Measurements from ENCODE around the gene GPT2. TPM values are rescaled to one million over a fixed set of nuclear protein-coding genes. Genes with fewer than 3 reads are reported as not detected.

GPT2 gene
- total and polyA plus RNA-seq, 2 donors (not counting 1 experiment from before 2014, with no cell fraction given): 5.8 to 16.3 TPM

DNA sequence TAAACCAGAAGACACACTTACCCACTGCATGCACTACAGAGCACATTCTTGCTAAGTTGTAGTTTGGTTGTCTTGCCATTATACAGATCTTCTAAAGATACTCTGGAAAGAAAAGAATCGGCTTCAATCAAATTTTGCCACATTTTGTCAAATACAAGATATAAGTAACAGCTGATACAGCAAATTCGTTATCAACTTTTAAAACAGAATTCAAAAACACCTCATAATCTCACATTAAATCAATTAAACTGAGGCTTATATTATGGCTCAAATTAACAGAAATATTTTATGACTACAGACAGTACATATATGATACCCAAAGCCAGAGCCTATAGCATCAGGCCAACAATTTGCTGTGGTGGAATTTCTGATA is 83.9 kb downstream of the GPT2 start:
- H3K4me1 ChIP-seq (ENCODE audit: control insufficient read depth, extremely low read depth, insufficient read depth, low read length): no peaks in the 10 kb centered on the region
- no peaks in the 10 kb centered on the region for H4K20me1 ChIP-seq (ENCODE audit: control insufficient read depth, extremely low read depth, insufficient read depth, low read length)
- H3K9me3 ChIP-seq (ENCODE audit: control insufficient read depth, insufficient read depth, low read depth, low read length): no peaks in the 10 kb centered on the region
- no peak overlapping the region for H2AFZ ChIP-seq (ENCODE audit: low read length)
- H3K36me3 ChIP-seq (ENCODE audit: control insufficient read depth, insufficient read depth, low read length): peaks cover 7% of the 10 kb centered on the region
- no peak overlapping the region for H3K4me3 ChIP-seq (replicated peaks in 1 of 4; ENCODE audit: control extremely low read depth in 1 of 4, insufficient read depth in 1 of 4, low read depth in 3 of 4, low read length in 4 of 4)
- no peak overlapping the region for H3K9ac ChIP-seq (ENCODE audit: insufficient read depth, low read length)
- TF ChIP-seq EZH2 (IDR thresholded peaks at IDR 0.05; ENCODE audit: low read length, missing control alignments): no peak
- TF ChIP-seq, protein P1, sequence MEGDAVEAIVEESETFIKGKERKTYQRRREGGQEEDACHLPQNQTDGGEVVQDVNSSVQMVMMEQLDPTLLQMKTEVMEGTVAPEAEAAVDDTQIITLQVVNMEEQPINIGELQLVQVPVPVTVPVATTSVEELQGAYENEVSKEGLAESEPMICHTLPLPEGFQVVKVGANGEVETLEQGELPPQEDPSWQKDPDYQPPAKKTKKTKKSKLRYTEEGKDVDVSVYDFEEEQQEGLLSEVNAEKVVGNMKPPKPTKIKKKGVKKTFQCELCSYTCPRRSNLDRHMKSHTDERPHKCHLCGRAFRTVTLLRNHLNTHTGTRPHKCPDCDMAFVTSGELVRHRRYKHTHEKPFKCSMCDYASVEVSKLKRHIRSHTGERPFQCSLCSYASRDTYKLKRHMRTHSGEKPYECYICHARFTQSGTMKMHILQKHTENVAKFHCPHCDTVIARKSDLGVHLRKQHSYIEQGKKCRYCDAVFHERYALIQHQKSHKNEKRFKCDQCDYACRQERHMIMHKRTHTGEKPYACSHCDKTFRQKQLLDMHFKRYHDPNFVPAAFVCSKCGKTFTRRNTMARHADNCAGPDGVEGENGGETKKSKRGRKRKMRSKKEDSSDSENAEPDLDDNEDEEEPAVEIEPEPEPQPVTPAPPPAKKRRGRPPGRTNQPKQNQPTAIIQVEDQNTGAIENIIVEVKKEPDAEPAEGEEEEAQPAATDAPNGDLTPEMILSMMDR (conservative IDR thresholded peaks at IDR 0.05 in 1 of 2, IDR thresholded peaks at IDR 0.05 in 1 of 2; ENCODE audit: low read depth in 1 of 2, low read length in 2 of 2): no peak
- no peak overlapping the region for H3K27ac ChIP-seq (ENCODE audit: insufficient read depth, low read length)
- H3K27me3 ChIP-seq (ENCODE audit: control insufficient read depth, insufficient read depth, low read length): no peaks in the 10 kb centered on the region
- H3K4me2 ChIP-seq (ENCODE audit: extremely low read depth, insufficient read depth, low read length): no peak overlapping the region
- peaks cover 39% of the 10 kb centered on the region for H3K79me2 ChIP-seq (ENCODE audit: control insufficient read depth, insufficient read depth, low read length)
- no peak for DNase-seq (ENCODE audit: low read depth in 2 of 2)

DNA sequence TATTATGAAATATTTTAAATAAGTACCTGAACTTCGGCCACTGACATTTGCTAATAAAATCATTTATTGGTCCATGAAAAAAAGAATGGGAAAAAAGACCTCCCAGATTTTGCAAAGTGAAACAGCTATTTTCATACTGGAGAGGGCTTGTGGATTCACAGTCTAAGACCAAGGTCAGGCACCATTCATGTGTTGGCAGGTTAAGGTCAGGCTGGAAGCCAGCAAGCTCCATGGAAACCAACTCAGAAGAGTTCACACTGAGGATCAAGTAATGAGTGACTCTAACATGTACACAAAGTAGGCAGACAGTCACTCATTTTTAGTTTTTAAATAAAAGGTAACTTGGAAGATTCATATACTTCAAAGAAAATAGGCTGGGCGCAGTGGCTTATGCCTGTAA is 85.9 kb downstream of the GPT2 start:
- no peak for TF ChIP-seq EZH2 (IDR thresholded peaks at IDR 0.05; ENCODE audit: low read length, missing control alignments)
- TF ChIP-seq, protein P1 (conservative IDR thresholded peaks at IDR 0.05 in 1 of 2, IDR thresholded peaks at IDR 0.05 in 1 of 2; ENCODE audit: low read depth in 1 of 2, low read length in 2 of 2): no peak
- Histone ChIP-seq H3K9me3 (ENCODE audit: control insufficient read depth, insufficient read depth, low read depth, low read length) (no peaks in the 10 kb centered on the region), H3K4me2 (ENCODE audit: extremely low read depth, insufficient read depth, low read length) (no peak overlapping the region), H4K20me1 (ENCODE audit: control insufficient read depth, extremely low read depth, insufficient read depth, low read length) (no peaks in the 10 kb centered on the region), H2AFZ (ENCODE audit: low read length) (no peak overlapping the region), H3K27ac (ENCODE audit: insufficient read depth, low read length) (no peak overlapping the region), H3K4me1 (ENCODE audit: control insufficient read depth, extremely low read depth, insufficient read depth, low read length) (no peaks in the 10 kb centered on the region), H3K36me3 (ENCODE audit: control insufficient read depth, insufficient read depth, low read length) (peaks cover 5% of the 10 kb centered on the region), H3K79me2 (ENCODE audit: control insufficient read depth, insufficient read depth, low read length) (peaks cover 41% of the 10 kb centered on the region), H3K9ac (ENCODE audit: insufficient read depth, low read length) (no peak overlapping the region), H3K27me3 (ENCODE audit: control insufficient read depth, insufficient read depth, low read length) (no peaks in the 10 kb centered on the region), H3K4me3 (replicated peaks in 1 of 4; ENCODE audit: control extremely low read depth in 1 of 4, insufficient read depth in 1 of 4, low read depth in 3 of 4, low read length in 4 of 4) (no peak overlapping the region)
- no peak for DNase-seq (ENCODE audit: low read depth in 2 of 2)

DNA sequence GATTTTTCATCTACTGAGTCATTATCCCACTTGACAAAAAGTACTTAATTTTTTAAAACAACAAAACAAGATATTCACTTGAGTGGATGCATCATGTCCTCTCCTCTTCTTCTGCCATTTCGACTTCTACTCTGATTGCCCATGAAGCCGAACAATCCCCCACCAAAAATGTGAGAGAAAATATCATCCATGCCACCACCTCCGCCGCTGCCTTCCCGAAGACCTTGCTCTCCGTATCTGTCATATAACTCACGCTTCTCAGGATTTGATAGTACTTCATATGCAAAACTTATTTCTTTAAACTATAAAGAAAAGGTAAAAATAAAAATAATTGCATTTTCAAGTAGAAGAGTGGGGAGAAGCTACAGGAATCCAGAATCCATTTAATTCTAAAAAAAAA is 87.1 kb downstream of the GPT2 start:
- no peaks in the 10 kb centered on the region for H3K9me3 ChIP-seq (ENCODE audit: control insufficient read depth, insufficient read depth, low read depth, low read length)
- H3K4me2 ChIP-seq (ENCODE audit: extremely low read depth, insufficient read depth, low read length): no peak overlapping the region
- H3K27me3 ChIP-seq (ENCODE audit: control insufficient read depth, insufficient read depth, low read length): no peaks in the 10 kb centered on the region
- no peak overlapping the region for H3K27ac ChIP-seq (ENCODE audit: insufficient read depth, low read length)
- no peak overlapping the region for H3K9ac ChIP-seq (ENCODE audit: insufficient read depth, low read length)
- no peak for DNase-seq (ENCODE audit: low read depth in 2 of 2)
- H3K4me3 ChIP-seq (replicated peaks in 1 of 4; ENCODE audit: control extremely low read depth in 1 of 4, insufficient read depth in 1 of 4, low read depth in 3 of 4, low read length in 4 of 4): no peak overlapping the region
- no peaks in the 10 kb centered on the region for H4K20me1 ChIP-seq (ENCODE audit: control insufficient read depth, extremely low read depth, insufficient read depth, low read length)
- no peaks in the 10 kb centered on the region for H3K4me1 ChIP-seq (ENCODE audit: control insufficient read depth, extremely low read depth, insufficient read depth, low read length)
- TF ChIP-seq, protein P1 (conservative IDR thresholded peaks at IDR 0.05 in 1 of 2, IDR thresholded peaks at IDR 0.05 in 1 of 2; ENCODE audit: low read depth in 1 of 2, low read length in 2 of 2): no peak
- TF ChIP-seq EZH2 (IDR thresholded peaks at IDR 0.05; ENCODE audit: low read length, missing control alignments): no peak
- H3K79me2 ChIP-seq (ENCODE audit: control insufficient read depth, insufficient read depth, low read length): peaks cover 41% of the 10 kb centered on the region
- no peak overlapping the region for H2AFZ ChIP-seq (ENCODE audit: low read length)
- H3K36me3 ChIP-seq (ENCODE audit: control insufficient read depth, insufficient read depth, low read length): peaks cover 3% of the 10 kb centered on the region

Measured in fibroblast of lung (primary cell).